Measurements from ENCODE around the gene CNOT6.

CNOT6 gene

DNA sequence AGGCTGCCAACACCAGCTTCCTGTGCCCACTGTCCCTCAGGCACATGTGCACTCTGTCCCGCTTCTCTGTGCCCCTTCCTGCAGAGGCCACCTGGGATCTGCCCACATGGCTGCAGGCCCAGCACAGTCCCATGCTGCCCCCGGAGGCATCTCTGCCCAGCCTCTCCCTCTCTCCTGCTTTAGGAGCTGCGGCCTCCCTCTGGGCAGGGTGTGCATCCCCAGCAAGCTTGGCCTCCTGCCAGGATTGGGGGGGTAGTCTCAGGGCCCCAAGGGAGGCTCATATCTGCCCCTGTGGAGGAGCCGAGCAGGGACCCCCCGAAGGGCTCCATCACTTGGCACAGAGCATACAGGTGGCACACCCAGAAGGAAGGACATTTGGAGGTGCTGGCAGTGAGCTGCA lies 130.4 kb downstream of the CNOT6 start:
- Histone ChIP-seq H3K36me3 (ENCODE audit: control insufficient read depth, insufficient read depth, low read length) (no peaks in the 10 kb centered on the region), H3K27me3 (ENCODE audit: control insufficient read depth, insufficient read depth, low read length, poor library complexity, severe bottlenecking) (peaks cover 4% of the 10 kb centered on the region)
- WGBS, 2 experiments: 92 to 93% methylated on average over 5 of the region's 5 CpGs

DNA sequence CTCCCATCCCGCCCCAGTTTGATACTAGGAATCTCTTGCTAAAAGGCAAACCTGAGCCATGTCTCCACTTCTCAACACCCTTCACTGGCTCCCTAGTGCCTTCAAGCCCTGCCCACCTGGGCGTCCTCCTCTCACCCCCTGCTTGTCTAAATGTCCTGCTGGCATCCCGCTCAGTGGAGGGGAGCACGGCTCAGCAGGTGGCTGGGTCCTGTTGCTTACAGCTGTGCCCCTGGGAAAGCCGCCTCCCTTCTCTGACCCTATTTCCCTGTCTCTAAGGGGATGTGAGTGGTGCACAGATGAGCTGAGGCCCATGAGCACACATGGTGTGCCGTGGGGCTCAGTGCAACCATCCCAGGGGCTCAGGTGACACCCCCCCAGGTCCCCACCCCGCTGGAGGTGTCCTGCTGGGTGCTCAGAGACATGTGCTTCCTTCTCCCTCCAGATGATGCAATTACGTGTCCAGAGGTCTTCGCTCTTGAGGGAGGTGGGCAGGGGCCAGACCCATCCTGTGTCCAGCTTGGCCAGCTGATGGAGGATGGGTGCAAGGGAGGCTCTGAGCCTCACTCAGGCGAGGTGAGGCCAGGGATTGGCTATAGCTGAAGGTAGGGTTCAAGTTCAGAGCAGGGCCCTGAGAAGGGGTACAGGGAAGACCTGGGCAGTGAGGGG lies 131.1 kb downstream of the CNOT6 start:
- WGBS, 2 experiments: 88 to 90% methylated on average over 10 of the region's 10 CpGs
- Histone ChIP-seq H3K9me3 (ENCODE audit: control insufficient read depth, low read length) (no peaks in the 10 kb centered on the region), H3K27ac (ENCODE audit: insufficient read depth, low read depth, low read length, poor library complexity, severe bottlenecking) (no peak overlapping the region), H3K4me3 (ENCODE audit: insufficient read depth, low read depth, low read length) (no peak overlapping the region), H3K27me3 (ENCODE audit: control insufficient read depth, insufficient read depth, low read length, poor library complexity, severe bottlenecking) (no peaks in the 10 kb centered on the region), H3K4me1 (ENCODE audit: control insufficient read depth, insufficient read depth, low read length) (no peaks in the 10 kb centered on the region), H3K36me3 (ENCODE audit: control insufficient read depth, insufficient read depth, low read length) (no peaks in the 10 kb centered on the region)

More for the DNA sequence above, 130.4 kb downstream of the CNOT6 start:
- H3K4me3 ChIP-seq (ENCODE audit: insufficient read depth, low read depth, low read length): no peak overlapping the region
- H3K9me3 ChIP-seq (ENCODE audit: control insufficient read depth, low read length): no peaks in the 10 kb centered on the region
- H3K4me1 ChIP-seq (ENCODE audit: control insufficient read depth, insufficient read depth, low read length): no peaks in the 10 kb centered on the region
- H3K27ac ChIP-seq (ENCODE audit: insufficient read depth, low read depth, low read length, poor library complexity, severe bottlenecking): no peak overlapping the region

DNA sequence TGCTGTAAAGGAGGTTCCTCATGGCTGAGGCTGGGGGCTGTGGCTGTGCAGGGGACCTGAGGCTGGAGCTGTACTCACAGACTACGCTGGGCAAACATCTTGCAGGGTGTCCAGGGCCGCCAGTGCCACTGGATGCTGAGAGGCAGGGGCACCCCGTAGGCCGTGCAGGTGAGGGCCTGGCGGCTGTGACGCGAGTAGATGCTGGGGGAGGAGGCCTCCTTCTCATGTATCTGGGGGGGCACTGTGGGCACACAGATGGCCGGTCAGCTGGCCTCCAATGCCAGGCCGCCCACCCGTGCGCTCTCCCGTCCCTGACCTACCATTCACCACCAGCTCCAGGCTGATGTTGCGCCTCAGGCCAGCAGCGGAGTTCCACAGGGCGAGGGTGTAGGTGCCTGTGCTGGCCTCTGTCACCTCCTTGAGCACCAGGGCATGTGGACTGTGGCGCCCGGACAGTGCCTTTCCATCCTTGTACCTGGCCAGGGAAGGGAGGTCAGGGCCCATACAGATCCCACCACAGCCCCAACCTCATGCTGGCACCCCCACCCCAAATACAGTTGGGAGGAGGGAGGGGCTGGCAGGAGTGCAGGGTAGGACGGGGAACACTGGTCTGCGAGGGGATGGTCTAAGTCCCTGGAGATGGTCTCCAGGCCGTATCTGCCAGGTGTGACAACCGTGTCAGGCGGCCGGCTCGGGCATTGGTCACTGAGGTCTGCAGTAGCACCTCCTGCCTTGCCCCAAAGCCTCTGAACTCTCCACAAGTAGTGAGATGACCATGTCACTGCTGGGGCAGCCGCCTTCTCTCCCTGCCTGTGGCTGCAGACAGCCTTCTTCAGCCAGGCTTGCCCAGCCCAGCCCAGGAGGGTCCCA lies 131.8 kb downstream of the CNOT6 start:
- 93% methylated on average over 25 of the region's 25 CpGs for whole genome bisulfite sequencing, 2 experiments

DNA sequence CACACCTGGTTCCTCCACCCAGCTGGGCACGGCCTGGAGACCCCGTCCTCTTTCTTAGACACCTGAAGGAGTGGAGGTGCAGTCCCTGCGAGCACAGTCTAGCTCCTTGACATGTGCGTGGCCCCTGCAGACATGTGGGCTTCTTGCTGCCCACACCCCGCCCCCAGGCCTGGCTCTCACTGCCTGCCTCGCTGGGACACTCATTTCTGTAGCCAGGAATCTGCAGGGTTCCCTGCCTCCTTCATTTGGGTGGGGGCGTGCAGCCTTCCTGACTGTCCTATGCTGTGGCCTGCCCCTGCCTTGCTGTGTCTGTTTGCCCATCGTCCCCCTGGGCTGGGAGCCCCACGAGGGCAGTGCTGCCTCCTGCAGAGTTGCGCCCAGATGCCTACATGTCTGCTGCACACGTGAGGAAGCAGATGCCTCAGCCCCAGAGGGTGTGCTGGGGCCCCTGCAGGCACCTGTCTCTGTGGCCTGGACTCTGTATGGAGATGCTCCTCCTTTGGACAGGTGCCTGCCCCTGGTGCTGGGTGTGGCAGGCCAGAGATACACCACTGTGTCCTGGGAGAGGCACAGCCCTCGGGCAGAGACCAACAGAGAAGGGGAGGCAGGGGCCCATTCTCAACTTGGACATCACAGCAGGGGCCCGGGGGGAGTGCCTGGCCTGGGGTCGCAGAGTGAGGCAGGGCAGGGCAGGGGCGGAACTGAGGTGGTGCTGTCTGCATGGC lies 132.6 kb downstream of the CNOT6 start:
- H3K27me3 ChIP-seq (ENCODE audit: control insufficient read depth, insufficient read depth, low read length, poor library complexity, severe bottlenecking): no peaks in the 10 kb centered on the region
- no peak overlapping the region for H3K27ac ChIP-seq (ENCODE audit: insufficient read depth, low read depth, low read length, poor library complexity, severe bottlenecking)
- H3K4me1 ChIP-seq (ENCODE audit: control insufficient read depth, insufficient read depth, low read length): peaks cover 2% of the 10 kb centered on the region
- H3K9me3 ChIP-seq (ENCODE audit: control insufficient read depth, low read length): no peaks in the 10 kb centered on the region
- 87 to 89% methylated on average over 15 of the region's 15 CpGs for WGBS, 2 experiments
- H3K4me3 ChIP-seq (ENCODE audit: insufficient read depth, low read depth, low read length): no peak overlapping the region
- no peaks in the 10 kb centered on the region for H3K36me3 ChIP-seq (ENCODE audit: control insufficient read depth, insufficient read depth, low read length)

More for the DNA sequence above, 131.8 kb downstream of the CNOT6 start:
- H3K36me3 ChIP-seq (ENCODE audit: control insufficient read depth, insufficient read depth, low read length): no peaks in the 10 kb centered on the region
- H3K27me3 ChIP-seq (ENCODE audit: control insufficient read depth, insufficient read depth, low read length, poor library complexity, severe bottlenecking): no peaks in the 10 kb centered on the region
- H3K27ac ChIP-seq (ENCODE audit: insufficient read depth, low read depth, low read length, poor library complexity, severe bottlenecking): no peak overlapping the region
- H3K4me1 ChIP-seq (ENCODE audit: control insufficient read depth, insufficient read depth, low read length): no peaks in the 10 kb centered on the region
- no peak overlapping the region for H3K4me3 ChIP-seq (ENCODE audit: insufficient read depth, low read depth, low read length)
- no peaks in the 10 kb centered on the region for H3K9me3 ChIP-seq (ENCODE audit: control insufficient read depth, low read length)

DNA sequence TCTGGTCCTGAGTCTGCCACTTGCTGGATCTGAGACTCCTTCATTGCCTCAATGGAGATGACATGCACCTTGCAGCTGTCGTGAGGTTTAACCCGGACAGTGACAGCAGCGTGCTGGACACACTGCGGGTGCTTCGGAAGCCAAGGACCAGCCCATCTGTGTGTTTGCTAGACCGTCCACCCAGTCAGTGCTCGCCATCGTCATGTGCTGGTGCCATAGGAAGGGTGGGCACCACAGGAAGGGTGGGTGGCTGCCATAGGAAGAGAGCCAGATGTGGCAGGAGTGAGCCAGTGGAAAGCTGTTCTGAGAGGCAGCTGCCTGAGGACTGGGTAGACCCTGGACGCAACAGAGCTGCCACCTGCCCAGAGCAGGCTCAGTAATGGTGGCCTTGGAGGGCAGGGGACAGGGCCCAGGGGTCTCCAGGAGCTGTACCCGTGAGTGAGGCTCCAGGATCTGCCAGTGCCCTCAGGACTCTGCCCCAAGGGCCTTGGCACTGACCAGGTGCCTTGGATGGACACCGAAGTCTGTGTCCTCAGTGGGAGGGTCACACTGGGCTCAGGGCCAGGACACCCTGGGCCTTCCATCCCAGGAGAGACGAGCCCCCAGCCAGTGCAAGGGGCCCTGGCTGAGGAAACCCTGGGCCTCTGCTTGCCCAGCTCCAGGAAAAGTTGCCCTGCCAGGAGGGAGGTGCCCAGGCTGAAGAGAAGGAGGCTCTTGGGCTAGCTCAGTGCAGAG lies 133.4 kb downstream of the CNOT6 start:
- no peaks in the 10 kb centered on the region for H3K27me3 ChIP-seq (ENCODE audit: control insufficient read depth, insufficient read depth, low read length, poor library complexity, severe bottlenecking)
- H3K36me3 ChIP-seq (ENCODE audit: control insufficient read depth, insufficient read depth, low read length): no peaks in the 10 kb centered on the region
- H3K27ac ChIP-seq (ENCODE audit: insufficient read depth, low read depth, low read length, poor library complexity, severe bottlenecking): no peak overlapping the region
- WGBS, 2 experiments: 94 to 96% methylated on average over 12 of the region's 12 CpGs
- H3K4me1 ChIP-seq (ENCODE audit: control insufficient read depth, insufficient read depth, low read length): peaks cover 9% of the 10 kb centered on the region
- no peaks in the 10 kb centered on the region for H3K9me3 ChIP-seq (ENCODE audit: control insufficient read depth, low read length)
- H3K4me3 ChIP-seq (ENCODE audit: insufficient read depth, low read depth, low read length): no peak overlapping the region
